Measurements from ENCODE around the gene RAB27A. TPM values are rescaled to one million over a fixed set of nuclear protein-coding genes. Genes with fewer than 3 reads are reported as not detected.

RAB27A gene
- 30.9 and 31.1 TPM in 2 replicates for total RNA-seq
- 5.7 and 7.3 TPM in 2 replicates for polyA plus RNA-seq
- polyA plus RNA-seq (2011; cell fraction: cytosol; rRNA removed), result 12.4 and 13.1 TPM in 2 replicates
- 7.6 and 12.2 TPM in 2 replicates for polyA plus RNA-seq (2011; cell fraction: nucleus; rRNA removed)
- polyA plus RNA-seq (2012), result 24.8 and 27.2 TPM in 2 replicates
- 7.3 and 10.0 TPM in 2 replicates for polyA minus RNA-seq
- polyA minus RNA-seq (2011; cell fraction: cytosol; rRNA and poly(A)+ RNA removed), result 11.7 TPM
- polyA minus RNA-seq (2011; cell fraction: nucleus; rRNA and poly(A)+ RNA removed), result 7.2 and 8.3 TPM in 2 replicates
- Bru-seq, nascent RNA, result percentile 72 among the genes with signal in this experiment
- BruChase-seq, experiment 1, labeled RNA remaining after a 6-hour chase, result percentile 75 among the genes with signal in this experiment
- BruChase-seq, experiment 2, labeled RNA remaining after a 2-hour chase, result percentile 75 among the genes with signal in this experiment
- long read RNA-seq, transcript RAB27A-201 (7 exons, 3,446 nt), result major isoform, 29 of 40 reads
- long read RNA-seq, partial matches to known transcripts, result 2 of 40 reads
- long read RNA-seq, other reads (novel, unspliced or antisense), result 9 of 40 reads

DNA sequence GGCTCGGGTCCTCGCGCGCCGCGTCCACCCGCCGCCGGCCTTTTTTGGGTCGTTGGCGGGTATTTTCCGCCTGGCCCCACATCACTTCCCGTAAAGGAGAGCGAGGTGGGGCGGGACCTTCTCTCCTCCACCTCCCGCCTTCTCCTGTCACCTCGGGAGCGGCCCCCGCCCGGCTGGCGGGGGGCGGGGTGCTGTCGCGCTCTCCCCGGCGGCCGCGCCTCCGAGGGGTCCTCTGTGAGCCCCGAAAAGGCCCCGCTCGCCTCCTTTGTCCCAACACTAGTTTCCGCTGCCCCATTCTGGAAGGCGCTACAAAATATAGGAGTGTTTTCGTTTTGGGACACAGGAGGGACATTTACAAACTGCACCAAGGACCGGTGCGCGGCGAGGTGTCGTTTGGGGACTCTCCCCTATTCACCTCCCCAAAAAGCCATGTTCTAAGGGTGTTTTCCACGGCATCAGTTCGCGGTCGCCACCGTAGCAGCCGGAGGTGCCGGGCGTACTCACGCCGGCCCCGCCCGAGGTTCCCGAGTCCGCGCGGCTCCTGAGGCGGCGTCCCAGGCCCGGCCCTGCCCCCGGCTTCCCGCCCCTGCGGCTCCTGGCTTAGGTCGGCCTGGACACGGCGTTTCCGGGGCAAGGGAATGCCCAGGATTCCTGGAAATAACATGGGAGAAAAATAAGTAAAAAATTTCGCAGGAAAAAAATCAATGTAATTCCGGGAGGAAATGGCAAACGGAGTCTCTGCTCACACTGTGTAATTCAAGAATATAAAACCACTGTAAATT is at the start of gene RAB27A:
RAB27A (minus strand) TSS at position 68 of the 782 bp plus-strand sequence. CDS start 54,879 bp downstream, outside the sequence.
- Histone ChIP-seq H3K27me3 (ENCODE audit: control insufficient read depth in 2 of 2, insufficient read depth in 2 of 2, low read length in 2 of 2) (no peaks in the 10 kb centered on the region), H3K9me1 (replicated peaks; ENCODE audit: control insufficient read depth, extremely low read depth, insufficient read depth, low read length) (no peaks in the 10 kb centered on the region), H4K20me1 (replicated peaks; ENCODE audit: control insufficient read depth, extremely low read depth, insufficient read depth, low read length) (no peaks in the 10 kb centered on the region), H3K27ac (ENCODE audit: insufficient read depth, low read depth, low read length) (peak within 1 kb of the TSS; percentile 60), H2AFZ (ENCODE audit: low read depth, low read length) (peak within 1 kb of the TSS; percentile 62), H3K79me2 (ENCODE audit: control insufficient read depth, insufficient read depth, low read length) (peaks cover 2% of the 10 kb centered on the region), H3K36me3 (ENCODE audit: control insufficient read depth in 2 of 2, extremely low read depth in 1 of 2, insufficient read depth in 2 of 2, low read length in 2 of 2) (no peaks in the 10 kb centered on the region), H3K4me1 (ENCODE audit: control insufficient read depth, extremely low read depth, insufficient read depth, low read length) (peaks cover 10% of the 10 kb centered on the region), H3K9ac (replicated peaks; ENCODE audit: extremely low read depth, insufficient read depth, low read length) (peak within 1 kb of the TSS; percentile 91), H3K4me2 (ENCODE audit: insufficient read depth, low read length) (peak within 1 kb of the TSS; percentile 82), H3K9me3 (replicated peaks; ENCODE audit: control insufficient read depth, insufficient read depth, low read length) (no peaks in the 10 kb centered on the region), H3K4me3 (replicated peaks in 1 of 3; ENCODE audit: insufficient read depth in 1 of 3, low read depth in 1 of 3, low read length in 3 of 3) (peak within 1 kb of the TSS; percentile 63 to 97 (median 85))
- DNase-seq (ENCODE audit: low read depth, low spot score), result peak; percentile 48
- ChIA-PET POLR2A (no interaction called here), CTCF (interaction anchor here (0.9 to 4.4 kb wide), 7 partner anchors 8 to 150 kb away, joined by 4 to 61 read pairs (median 6); no protein-coding TSS in a partner anchor)
- dilution Hi-C loops (cut with MboI; ENCODE audit: extremely low pct_ligation_motif_present, low sequenced_read_pairs), result no loop called here
- TSS peak; percentile 81 for BruUV-seq (replicated peaks)
- FAIRE-seq, result no peak
- intact Hi-C loops (cut with micrococcal nuclease), result loop anchor here (1.0 to 10.0 kb wide), 8 partner anchors 11 to 1328 kb away; partner anchors contain the start of genes PIGB and PIGBOS1
- no peak for TF ChIP-seq GATA2 (IDR thresholded peaks at IDR 0.05; ENCODE audit: insufficient read depth, insufficient read length, low read depth, low read length)
- peak; percentile 37 for TF ChIP-seq POLR2AphosphoS5 (IDR thresholded peaks at IDR 0.05; ENCODE audit: insufficient read depth, low read depth, low read length)

DNA sequence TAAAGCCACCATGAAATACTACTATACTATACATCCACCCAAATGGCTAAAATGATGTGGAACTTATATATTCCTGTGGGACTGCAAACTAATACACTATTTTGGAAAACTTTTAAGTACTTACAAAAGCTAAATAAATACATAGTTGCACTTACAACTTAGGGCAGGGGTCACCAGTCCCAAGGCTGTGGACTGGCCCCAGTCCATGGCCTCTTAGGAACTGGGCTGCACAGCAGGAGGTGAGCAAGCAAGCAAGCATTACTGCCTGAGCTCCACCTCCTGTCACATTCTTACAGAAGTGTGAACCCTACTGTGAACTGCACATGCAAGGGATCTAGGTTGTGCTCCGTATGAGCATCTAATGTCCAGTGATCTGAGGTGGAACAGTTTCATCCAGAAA is 47.5 kb upstream of the RAB27A start:
- H3K36me3 ChIP-seq (ENCODE audit: control insufficient read depth in 2 of 2, extremely low read depth in 1 of 2, insufficient read depth in 2 of 2, low read length in 2 of 2), result peaks cover 0 to 2% of the 10 kb centered on the region in 2 experiments
- no peak overlapping the region for H2AFZ ChIP-seq (ENCODE audit: low read depth, low read length)
- H3K4me3 ChIP-seq (replicated peaks in 1 of 3; ENCODE audit: insufficient read depth in 1 of 3, low read depth in 1 of 3, low read length in 3 of 3), result no peak overlapping the region
- no TSS peak for BruUV-seq (replicated peaks)
- no peak overlapping the region for H3K27ac ChIP-seq (ENCODE audit: insufficient read depth, low read depth, low read length)
- POLR2A ChIA-PET, result no interaction called here
- TF ChIP-seq FOS (IDR thresholded peaks at IDR 0.05; ENCODE audit: borderline replicate concordance, insufficient read depth, low read length), result no peak
- TF ChIP-seq POLR2A (IDR thresholded peaks at IDR 0.05; ENCODE audit: low read depth, low read length), result no peak
- no peak for TF ChIP-seq POLR2AphosphoS5 (IDR thresholded peaks at IDR 0.05; ENCODE audit: insufficient read depth, low read depth, low read length)
- no peak for TF ChIP-seq GATA2 (IDR thresholded peaks at IDR 0.05; ENCODE audit: insufficient read depth, insufficient read length, low read depth, low read length)
- TF ChIP-seq, protein P1, sequence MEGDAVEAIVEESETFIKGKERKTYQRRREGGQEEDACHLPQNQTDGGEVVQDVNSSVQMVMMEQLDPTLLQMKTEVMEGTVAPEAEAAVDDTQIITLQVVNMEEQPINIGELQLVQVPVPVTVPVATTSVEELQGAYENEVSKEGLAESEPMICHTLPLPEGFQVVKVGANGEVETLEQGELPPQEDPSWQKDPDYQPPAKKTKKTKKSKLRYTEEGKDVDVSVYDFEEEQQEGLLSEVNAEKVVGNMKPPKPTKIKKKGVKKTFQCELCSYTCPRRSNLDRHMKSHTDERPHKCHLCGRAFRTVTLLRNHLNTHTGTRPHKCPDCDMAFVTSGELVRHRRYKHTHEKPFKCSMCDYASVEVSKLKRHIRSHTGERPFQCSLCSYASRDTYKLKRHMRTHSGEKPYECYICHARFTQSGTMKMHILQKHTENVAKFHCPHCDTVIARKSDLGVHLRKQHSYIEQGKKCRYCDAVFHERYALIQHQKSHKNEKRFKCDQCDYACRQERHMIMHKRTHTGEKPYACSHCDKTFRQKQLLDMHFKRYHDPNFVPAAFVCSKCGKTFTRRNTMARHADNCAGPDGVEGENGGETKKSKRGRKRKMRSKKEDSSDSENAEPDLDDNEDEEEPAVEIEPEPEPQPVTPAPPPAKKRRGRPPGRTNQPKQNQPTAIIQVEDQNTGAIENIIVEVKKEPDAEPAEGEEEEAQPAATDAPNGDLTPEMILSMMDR (IDR thresholded peaks at IDR 0.05; ENCODE audit: extremely low read depth in 1 of 2, insufficient read depth in 1 of 2, low read depth in 1 of 2, low read length in 2 of 2), result no peak
- H3K79me2 ChIP-seq (ENCODE audit: control insufficient read depth, insufficient read depth, low read length), result no peaks in the 10 kb centered on the region
- no peaks in the 10 kb centered on the region for H3K4me1 ChIP-seq (ENCODE audit: control insufficient read depth, extremely low read depth, insufficient read depth, low read length)
- no peaks in the 10 kb centered on the region for H3K9me3 ChIP-seq (replicated peaks; ENCODE audit: control insufficient read depth, insufficient read depth, low read length)
- no peaks in the 10 kb centered on the region for H3K9me1 ChIP-seq (replicated peaks; ENCODE audit: control insufficient read depth, extremely low read depth, insufficient read depth, low read length)
- intact Hi-C loops (cut with micrococcal nuclease) (no loop called here), dilution Hi-C loops (cut with MboI; ENCODE audit: extremely low pct_ligation_motif_present, low sequenced_read_pairs) (no loop called here)
- FAIRE-seq, result no peak
- H4K20me1 ChIP-seq (replicated peaks; ENCODE audit: control insufficient read depth, extremely low read depth, insufficient read depth, low read length), result no peaks in the 10 kb centered on the region
- no peaks in the 10 kb centered on the region for H3K27me3 ChIP-seq (ENCODE audit: control insufficient read depth in 2 of 2, insufficient read depth in 2 of 2, low read length in 2 of 2)
- DNase-seq (ENCODE audit: low read depth, low spot score), result no peak
- H3K4me2 ChIP-seq (ENCODE audit: insufficient read depth, low read length), result no peak overlapping the region
- CTCF ChIA-PET, result interaction anchor here (1.2 kb wide), 1 partner anchor 102 kb away, joined by 3 read pairs; no protein-coding TSS in a partner anchor
- H3K9ac ChIP-seq (replicated peaks; ENCODE audit: extremely low read depth, insufficient read depth, low read length), result no peak overlapping the region
